Measurements from ENCODE around the gene NOTCH1. TPM values are rescaled to one million over a fixed set of nuclear protein-coding genes. Genes with fewer than 3 reads are reported as not detected.

Gene NOTCH1
- total RNA-seq, 6 experiments from 2014 or later = 12.1 to 17.1 (median 14.7) TPM

DNA sequence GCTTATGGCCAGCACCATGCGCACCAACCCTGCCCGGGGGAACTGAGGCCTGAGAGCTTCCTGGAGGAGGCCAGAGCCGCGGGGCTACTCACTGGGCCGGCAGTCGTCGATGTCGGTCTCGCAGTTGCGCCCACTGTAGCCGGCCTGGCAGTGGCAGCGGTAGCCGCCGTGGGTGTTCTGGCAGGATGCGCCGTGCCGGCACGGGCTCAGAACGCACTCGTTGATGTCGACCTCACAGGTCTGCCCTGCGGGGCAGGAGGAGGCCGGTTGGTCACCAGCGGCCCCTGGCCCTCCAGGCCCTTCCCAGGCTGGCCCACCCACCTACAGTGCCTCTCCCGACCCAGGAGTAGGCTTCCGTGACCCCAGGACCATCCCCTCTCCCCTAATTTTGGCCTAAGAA lies 35.3 kb downstream of the NOTCH1 start:
- Mint-ChIP-seq H3K27ac (no peak overlapping the region), H3K36me3 (ENCODE audit: low read depth) (no peaks in the 10 kb centered on the region; the same call in 1 of the 2 replicates), H3K27me3 (ENCODE audit: insufficient read depth) (no peaks in the 10 kb centered on the region; the same call in 1 of the 2 replicates), H3K4me1 (ENCODE audit: low read depth) (no peaks in the 10 kb centered on the region), H3K4me3 (no peak overlapping the region), H3K9me3 (no peaks in the 10 kb centered on the region)
- no peak for DNase-seq
- TF ChIP-seq CTCF (IDR thresholded peaks at IDR 0.05) = no peak

DNA sequence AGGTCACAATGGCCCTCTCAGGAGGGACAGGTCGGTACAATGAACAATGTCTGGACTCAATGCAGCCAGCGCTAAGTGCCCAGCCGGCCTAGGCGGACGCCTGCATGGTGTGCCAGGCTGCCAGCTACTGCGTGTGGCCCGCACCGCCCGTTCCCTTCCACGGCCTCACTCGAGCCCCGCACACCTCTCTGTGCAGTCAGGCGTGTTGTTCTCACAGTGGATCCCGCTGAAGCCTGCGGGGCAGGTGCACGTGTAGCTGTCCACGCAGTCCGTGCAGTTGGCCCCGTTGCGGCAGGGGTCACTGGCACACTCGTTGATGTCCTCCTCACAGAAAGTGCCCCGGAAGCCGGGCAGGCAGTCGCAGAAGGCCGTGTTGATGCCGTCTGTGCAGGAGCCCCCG lies 36.3 kb downstream of the NOTCH1 start:
- Mint-ChIP-seq H3K36me3 (ENCODE audit: low read depth) (no peaks in the 10 kb centered on the region; the same call in 1 of the 2 replicates), H3K4me3 (no peak overlapping the region), H3K27me3 (ENCODE audit: insufficient read depth) (no peaks in the 10 kb centered on the region; the same call in 1 of the 2 replicates), H3K9me3 (no peaks in the 10 kb centered on the region), H3K27ac (no peak overlapping the region), H3K4me1 (ENCODE audit: low read depth) (no peaks in the 10 kb centered on the region)
- no peak for TF ChIP-seq CTCF (IDR thresholded peaks at IDR 0.05)
- DNase-seq = no peak

DNA sequence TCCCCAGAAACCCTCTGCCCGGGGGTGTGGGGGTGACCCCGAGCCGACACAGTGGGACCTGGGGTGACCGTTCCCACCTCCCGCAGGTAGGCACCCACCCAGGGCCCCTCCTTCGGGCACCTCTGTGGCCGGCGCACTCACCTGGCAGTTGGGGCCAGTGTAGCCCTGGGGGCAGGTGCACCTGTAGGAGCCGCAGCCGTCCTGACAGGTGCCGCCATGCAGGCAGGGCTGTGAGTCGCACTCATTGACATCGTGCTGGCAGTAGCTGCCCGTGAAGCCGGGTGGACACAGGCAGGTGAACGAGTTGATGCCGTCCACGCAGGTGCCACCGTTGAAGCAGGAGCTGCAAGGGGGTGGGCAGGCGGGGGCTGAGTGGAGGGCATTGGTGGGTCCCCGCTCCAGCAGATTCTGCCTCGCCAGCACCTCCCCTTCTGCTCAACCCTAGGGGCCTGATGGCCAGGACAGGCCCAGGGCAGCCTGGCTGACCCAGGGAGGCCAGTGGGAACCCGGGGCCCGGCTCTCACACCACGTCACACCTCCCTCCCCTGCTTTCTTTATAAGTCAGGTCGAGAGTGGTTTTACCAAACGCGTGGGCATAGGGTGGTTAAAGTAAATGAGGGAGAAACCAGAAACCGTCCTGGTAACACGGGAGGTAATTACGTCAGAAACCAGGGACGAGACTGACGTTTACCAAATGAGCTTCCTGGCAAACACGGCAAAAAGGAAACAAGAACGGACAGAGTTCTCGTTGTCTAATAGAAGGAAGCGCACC lies 36.9 kb downstream of the NOTCH1 start:
- H3K4me1 Mint-ChIP-seq (ENCODE audit: low read depth) = no peaks in the 10 kb centered on the region
- no peak for TF ChIP-seq CTCF (IDR thresholded peaks at IDR 0.05)
- H3K27ac Mint-ChIP-seq = no peak overlapping the region
- DNase-seq = no peak
- no peaks in the 10 kb centered on the region for H3K9me3 Mint-ChIP-seq
- no peaks in the 10 kb centered on the region; the same call in 1 of the 2 replicates for H3K36me3 Mint-ChIP-seq (ENCODE audit: low read depth)
- H3K27me3 Mint-ChIP-seq (ENCODE audit: insufficient read depth) = no peaks in the 10 kb centered on the region; the same call in 1 of the 2 replicates
- H3K4me3 Mint-ChIP-seq = no peak overlapping the region

GRCh38 chr9:136507992-136508375 lies 37.9 kb downstream of the NOTCH1 start:
- Mint-ChIP-seq H3K4me3 (no peak overlapping the region), H3K36me3 (ENCODE audit: low read depth) (no peaks in the 10 kb centered on the region), H3K27me3 (ENCODE audit: insufficient read depth) (no peaks in the 10 kb centered on the region), H3K9me3 (no peaks in the 10 kb centered on the region), H3K4me1 (ENCODE audit: low read depth) (no peaks in the 10 kb centered on the region), H3K27ac (no peak overlapping the region)
- TF ChIP-seq CTCF (IDR thresholded peaks at IDR 0.05) = no peak
- no peak for DNase-seq

DNA sequence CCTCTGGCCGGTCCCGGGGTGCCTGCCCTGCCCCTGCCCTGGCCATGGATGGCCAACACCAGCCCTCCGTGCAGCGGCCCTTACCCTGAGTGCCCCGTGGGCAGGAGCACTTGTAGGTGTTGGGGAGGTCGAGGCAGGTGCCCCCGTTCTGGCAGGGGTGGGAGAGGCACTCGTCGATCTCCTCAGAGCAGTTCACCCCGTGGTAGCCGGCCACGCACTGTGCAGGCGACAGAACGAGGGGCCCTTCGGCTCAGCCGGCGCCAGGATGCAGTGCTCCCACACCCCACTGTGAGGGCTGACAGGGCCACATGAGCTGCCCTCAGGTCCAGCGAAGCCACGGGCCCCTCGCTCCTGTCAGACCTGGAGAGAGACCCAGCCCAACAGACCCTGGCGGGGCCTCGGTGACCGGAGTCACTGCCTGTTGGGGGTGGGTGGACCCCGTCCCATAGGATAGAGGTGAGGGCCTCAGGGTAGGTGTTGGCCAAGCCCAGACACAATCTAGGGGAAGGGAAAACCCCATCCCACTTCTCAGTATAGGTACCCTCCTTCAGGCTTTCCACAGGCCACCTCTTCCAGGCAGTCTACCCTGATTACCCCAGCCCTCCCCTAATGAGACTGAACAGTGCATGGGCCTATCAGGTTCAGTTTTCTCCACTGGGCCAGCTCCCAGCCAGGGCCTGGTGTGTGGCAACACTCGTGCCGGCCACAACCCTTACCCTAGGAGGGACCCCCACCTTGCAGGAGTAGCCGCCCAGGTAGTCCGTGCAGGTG lies 38.4 kb downstream of the NOTCH1 start:
- H3K9me3 Mint-ChIP-seq = no peaks in the 10 kb centered on the region
- no peaks in the 10 kb centered on the region for H3K27me3 Mint-ChIP-seq (ENCODE audit: insufficient read depth)
- no peak overlapping the region for H3K27ac Mint-ChIP-seq
- no peak for DNase-seq
- no peak for TF ChIP-seq CTCF (IDR thresholded peaks at IDR 0.05)
- H3K36me3 Mint-ChIP-seq (ENCODE audit: low read depth) = no peaks in the 10 kb centered on the region
- no peak overlapping the region for H3K4me3 Mint-ChIP-seq
- H3K4me1 Mint-ChIP-seq (ENCODE audit: low read depth) = no peaks in the 10 kb centered on the region

Measured in HFFc6 (cell line).